HG02759 (cell line): ENCODE data around the gene LRRC75B.
"Not testable (repeated sequence)": the region's sequence is repeated elsewhere in the genome, so short reads cannot be mapped to it uniquely, and the experiment has no call there.

Experiments used
- ATAC-seq: cut with Tn5 transposase; IDR thresholded peaks from one replicate; pipeline ENCODE4 v1.9.1; 2021; ENCODE audit warnings: mild to moderate bottlenecking, moderate library complexity; ENCODE audit not compliant: unreplicated experiment

The LRRC75B gene

GRCh38 chr22:24602847-24603769 is 10.2 kb upstream of the LRRC75B start, which contains the start of gene GGT1:
Gene GGT1, plus strand, starts transcription at chr22:24603193. Its CDS starts 7,889 bp downstream, at chr22:24611082.
- ATAC-seq = not testable (repeated sequence)

- not testable (repeated sequence) for ATAC-seq
These were observed 9.4 kb upstream of the LRRC75B start for GRCh38 chr22:24602105-24602749.

- ATAC-seq = no peak
These were observed 8.6 kb upstream of the LRRC75B start for GRCh38 chr22:24601217-24602104.

GRCh38 chr22:24599958-24600715 is 7.3 kb upstream of the LRRC75B start:
- not testable (repeated sequence) for ATAC-seq

- ATAC-seq = no peak
These were observed 6.6 kb upstream of the LRRC75B start for GRCh38 chr22:24599514-24599913.

- ATAC-seq = not testable (repeated sequence)
These were observed 4.2 kb upstream of the LRRC75B start for GRCh38 chr22:24597076-24597475.

GRCh38 chr22:24595863-24596262 is 3.0 kb upstream of the LRRC75B start:
- no peak for ATAC-seq

GRCh38 chr22:24595228-24595627 is 2.4 kb upstream of the LRRC75B start:
- ATAC-seq = no peak

- ATAC-seq = no peak
These were observed 1.8 kb upstream of the LRRC75B start for GRCh38 chr22:24594569-24595120.

- no peak for ATAC-seq
These were observed 1.1 kb upstream of the LRRC75B start for GRCh38 chr22:24593836-24594568.

- not testable (repeated sequence) for ATAC-seq
These were observed 624 bp upstream of the LRRC75B start for GRCh38 chr22:24593559-24593835.

- ATAC-seq = no peak
These were observed 619 bp downstream of the LRRC75B start for GRCh38 chr22:24592058-24592850.

- no peak for ATAC-seq
These were observed 1.5 kb downstream of the LRRC75B start for GRCh38 chr22:24591286-24591830.

GRCh38 chr22:24590596-24591173 is 2.2 kb downstream of the LRRC75B start:
- no peak for ATAC-seq

- no peak for ATAC-seq
These were observed 3.3 kb downstream of the LRRC75B start for GRCh38 chr22:24589518-24590030.

- no peak for ATAC-seq
These were observed 4.0 kb downstream of the LRRC75B start for GRCh38 chr22:24588757-24589481.

GRCh38 chr22:24588381-24588756 is 4.5 kb downstream of the LRRC75B start:
- ATAC-seq = no peak
